HL-60 (cell line): ENCODE data around the gene YWHAG.
"Not testable (repeated sequence)": the region's sequence is repeated elsewhere in the genome, so short reads cannot be mapped to it uniquely, and the experiment has no call there.

ENCODE experiments used
- DNase-seq, 2 experiments: peaks; one replicate each; pipeline ENCODE4 v3.0.0-alpha.2; 2010 to 2020; ENCODE audit warnings: low read depth in 1 of 2, low spot score in 1 of 2
- H3K27ac ChIP-seq: fragments of 250-450 bp; sonication (Bioruptor Pico); replicated peaks from 2 replicates; pipeline ENCODE4 v1.5.1; 2020; ENCODE audit warnings: mild to moderate bottlenecking, moderate library complexity
- H3K27me3 ChIP-seq: fragments of 250-450 bp; sonication (Bioruptor Pico); 2 replicates; pipeline ENCODE4 v1.5.1; 2021; ENCODE audit warnings: mild to moderate bottlenecking, moderate library complexity; ENCODE audit not compliant: insufficient read depth, poor library complexity, severe bottlenecking
- H3K4me3 ChIP-seq: replicated peaks from 2 replicates; pipeline ENCODE4 v1.5.1; 2011; ENCODE audit warnings: mild to moderate bottlenecking, control low read depth, low read length; ENCODE audit not compliant: insufficient read depth
- GABPA ChIP-seq: IDR thresholded peaks from 2 replicates; pipeline ENCODE4 v1.6.1; 2012; ENCODE audit warnings: low read depth
- POLR2AphosphoS5 ChIP-seq: IDR thresholded peaks from 2 replicates; pipeline ENCODE4 v1.6.1; 2012; ENCODE audit warnings: low read depth
- SPI1 ChIP-seq: IDR thresholded peaks from 2 replicates; pipeline ENCODE4 v1.6.1; 2012; ENCODE audit warnings: low read depth, mild to moderate bottlenecking, borderline replicate concordance
- TF ChIP-seq, protein P1 (sequence below): IDR thresholded peaks from one replicate; pipeline ENCODE4 v1.5.1; 2011; ENCODE audit warnings: low read length, control low read depth, inconsistent platforms; ENCODE audit not compliant: insufficient read depth
- TF ChIP-seq, protein P2 (sequence below): IDR thresholded peaks from 2 replicates; pipeline ENCODE4 v1.6.1; 2012; ENCODE audit warnings: low read depth; ENCODE audit not compliant: insufficient replicate concordance

YWHAG gene

GRCh38 chr7:76368190-76368589 is 9.4 kb upstream of the YWHAG start:
- no peak overlapping the region for H3K4me3 ChIP-seq
- no peak overlapping the region for H3K27ac ChIP-seq
- DNase-seq, result no peak
- TF ChIP-seq, protein P1, sequence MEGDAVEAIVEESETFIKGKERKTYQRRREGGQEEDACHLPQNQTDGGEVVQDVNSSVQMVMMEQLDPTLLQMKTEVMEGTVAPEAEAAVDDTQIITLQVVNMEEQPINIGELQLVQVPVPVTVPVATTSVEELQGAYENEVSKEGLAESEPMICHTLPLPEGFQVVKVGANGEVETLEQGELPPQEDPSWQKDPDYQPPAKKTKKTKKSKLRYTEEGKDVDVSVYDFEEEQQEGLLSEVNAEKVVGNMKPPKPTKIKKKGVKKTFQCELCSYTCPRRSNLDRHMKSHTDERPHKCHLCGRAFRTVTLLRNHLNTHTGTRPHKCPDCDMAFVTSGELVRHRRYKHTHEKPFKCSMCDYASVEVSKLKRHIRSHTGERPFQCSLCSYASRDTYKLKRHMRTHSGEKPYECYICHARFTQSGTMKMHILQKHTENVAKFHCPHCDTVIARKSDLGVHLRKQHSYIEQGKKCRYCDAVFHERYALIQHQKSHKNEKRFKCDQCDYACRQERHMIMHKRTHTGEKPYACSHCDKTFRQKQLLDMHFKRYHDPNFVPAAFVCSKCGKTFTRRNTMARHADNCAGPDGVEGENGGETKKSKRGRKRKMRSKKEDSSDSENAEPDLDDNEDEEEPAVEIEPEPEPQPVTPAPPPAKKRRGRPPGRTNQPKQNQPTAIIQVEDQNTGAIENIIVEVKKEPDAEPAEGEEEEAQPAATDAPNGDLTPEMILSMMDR, result no peak
- TF ChIP-seq SPI1 (no peak), GABPA (no peak), POLR2AphosphoS5 (no peak)
- TF ChIP-seq, protein P2, sequence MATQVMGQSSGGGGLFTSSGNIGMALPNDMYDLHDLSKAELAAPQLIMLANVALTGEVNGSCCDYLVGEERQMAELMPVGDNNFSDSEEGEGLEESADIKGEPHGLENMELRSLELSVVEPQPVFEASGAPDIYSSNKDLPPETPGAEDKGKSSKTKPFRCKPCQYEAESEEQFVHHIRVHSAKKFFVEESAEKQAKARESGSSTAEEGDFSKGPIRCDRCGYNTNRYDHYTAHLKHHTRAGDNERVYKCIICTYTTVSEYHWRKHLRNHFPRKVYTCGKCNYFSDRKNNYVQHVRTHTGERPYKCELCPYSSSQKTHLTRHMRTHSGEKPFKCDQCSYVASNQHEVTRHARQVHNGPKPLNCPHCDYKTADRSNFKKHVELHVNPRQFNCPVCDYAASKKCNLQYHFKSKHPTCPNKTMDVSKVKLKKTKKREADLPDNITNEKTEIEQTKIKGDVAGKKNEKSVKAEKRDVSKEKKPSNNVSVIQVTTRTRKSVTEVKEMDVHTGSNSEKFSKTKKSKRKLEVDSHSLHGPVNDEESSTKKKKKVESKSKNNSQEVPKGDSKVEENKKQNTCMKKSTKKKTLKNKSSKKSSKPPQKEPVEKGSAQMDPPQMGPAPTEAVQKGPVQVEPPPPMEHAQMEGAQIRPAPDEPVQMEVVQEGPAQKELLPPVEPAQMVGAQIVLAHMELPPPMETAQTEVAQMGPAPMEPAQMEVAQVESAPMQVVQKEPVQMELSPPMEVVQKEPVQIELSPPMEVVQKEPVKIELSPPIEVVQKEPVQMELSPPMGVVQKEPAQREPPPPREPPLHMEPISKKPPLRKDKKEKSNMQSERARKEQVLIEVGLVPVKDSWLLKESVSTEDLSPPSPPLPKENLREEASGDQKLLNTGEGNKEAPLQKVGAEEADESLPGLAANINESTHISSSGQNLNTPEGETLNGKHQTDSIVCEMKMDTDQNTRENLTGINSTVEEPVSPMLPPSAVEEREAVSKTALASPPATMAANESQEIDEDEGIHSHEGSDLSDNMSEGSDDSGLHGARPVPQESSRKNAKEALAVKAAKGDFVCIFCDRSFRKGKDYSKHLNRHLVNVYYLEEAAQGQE, result no peak
- no peaks in the 10 kb centered on the region for H3K27me3 ChIP-seq

DNA sequence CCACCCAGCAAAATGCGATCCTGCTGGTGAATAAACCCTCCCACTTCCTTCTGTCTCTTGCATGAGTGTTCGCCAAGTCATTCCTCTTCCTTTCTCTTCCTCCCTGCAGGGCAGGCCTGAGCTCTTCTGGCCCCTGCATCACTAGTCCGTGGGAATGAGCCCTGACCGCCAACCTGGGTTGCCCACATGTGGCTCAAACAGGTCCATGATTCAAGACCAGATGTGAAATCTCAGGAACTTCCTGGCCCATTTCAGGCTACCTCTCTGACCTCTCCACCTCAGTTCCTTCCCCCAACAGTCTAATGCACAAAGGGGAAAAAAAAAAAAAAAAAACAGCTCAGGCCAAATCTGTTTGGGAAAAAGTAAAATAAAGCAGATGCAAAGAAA is 5.4 kb upstream of the YWHAG start:
- H3K27me3 ChIP-seq, result no peaks in the 10 kb centered on the region
- DNase-seq, result peak; percentile 66 to 69
- H3K27ac ChIP-seq, result peak overlapping the region; percentile 89
- peak; percentile 74; the same call in 1 of the 2 replicates for TF ChIP-seq SPI1
- no peak for TF ChIP-seq POLR2AphosphoS5
- TF ChIP-seq, protein P2, result no peak
- H3K4me3 ChIP-seq, result peak overlapping the region; percentile 15; the same call in 1 of the 2 replicates

- Histone ChIP-seq H3K4me3 (peak overlapping the region; percentile 15; the same call in 1 of the 2 replicates), H3K27ac (peak overlapping the region; percentile 89)
- not testable (repeated sequence) for DNase-seq, H3K27me3 ChIP-seq
Measured at GRCh38 chr7:76363754-76364153, 5.0 kb upstream of the YWHAG start.

- DNase-seq, result peak in 1 of 2 experiments; percentile 52
- Histone ChIP-seq H3K27me3 (no peaks in the 10 kb centered on the region), H3K27ac (peak overlapping the region; percentile 97), H3K4me3 (no peak overlapping the region)
- TF ChIP-seq, protein P2, result no peak
- TF ChIP-seq GABPA, result no peak
- TF ChIP-seq, protein P1, result no peak
- no peak for TF ChIP-seq SPI1
- no peak for TF ChIP-seq POLR2AphosphoS5
Measured at GRCh38 chr7:76359978-76360638, 1.3 kb upstream of the YWHAG start.
